ENCODE data around the gene NKAIN2. TPM values are rescaled to one million over a fixed set of nuclear protein-coding genes. Genes with fewer than 3 reads are reported as not detected.

NKAIN2 gene
- total RNA-seq, 2 donors from 2014 or later: 0.29 TPM; not detected in 1

GRCh38 chr6:124522335-124522734 lies 718.7 kb downstream of the NKAIN2 start:
- Mint-ChIP-seq H3K4me3 (no peak overlapping the region), H3K27me3 (ENCODE audit: insufficient read depth) (no peaks in the 10 kb centered on the region), H3K27ac (no peak overlapping the region), H3K9me3 (no peaks in the 10 kb centered on the region), H3K4me1 (peaks cover 4% of the 10 kb centered on the region), H3K36me3 (ENCODE audit: low read depth) (no peaks in the 10 kb centered on the region)
- WGBS, 2 experiments (ENCODE audit: insufficient coverage in 1 of 2, insufficient read length in 1 of 2): 94 to 100% methylated on average over 1 to 3 of the region's 4 CpGs
- TF ChIP-seq, protein P1, sequence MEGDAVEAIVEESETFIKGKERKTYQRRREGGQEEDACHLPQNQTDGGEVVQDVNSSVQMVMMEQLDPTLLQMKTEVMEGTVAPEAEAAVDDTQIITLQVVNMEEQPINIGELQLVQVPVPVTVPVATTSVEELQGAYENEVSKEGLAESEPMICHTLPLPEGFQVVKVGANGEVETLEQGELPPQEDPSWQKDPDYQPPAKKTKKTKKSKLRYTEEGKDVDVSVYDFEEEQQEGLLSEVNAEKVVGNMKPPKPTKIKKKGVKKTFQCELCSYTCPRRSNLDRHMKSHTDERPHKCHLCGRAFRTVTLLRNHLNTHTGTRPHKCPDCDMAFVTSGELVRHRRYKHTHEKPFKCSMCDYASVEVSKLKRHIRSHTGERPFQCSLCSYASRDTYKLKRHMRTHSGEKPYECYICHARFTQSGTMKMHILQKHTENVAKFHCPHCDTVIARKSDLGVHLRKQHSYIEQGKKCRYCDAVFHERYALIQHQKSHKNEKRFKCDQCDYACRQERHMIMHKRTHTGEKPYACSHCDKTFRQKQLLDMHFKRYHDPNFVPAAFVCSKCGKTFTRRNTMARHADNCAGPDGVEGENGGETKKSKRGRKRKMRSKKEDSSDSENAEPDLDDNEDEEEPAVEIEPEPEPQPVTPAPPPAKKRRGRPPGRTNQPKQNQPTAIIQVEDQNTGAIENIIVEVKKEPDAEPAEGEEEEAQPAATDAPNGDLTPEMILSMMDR (conservative IDR thresholded peaks at IDR 0.05): no peak
- no peak for DNase-seq
- Histone ChIP-seq H3K27ac (ENCODE audit: low read depth, low read length) (no peak overlapping the region), H3K4me3 (ENCODE audit: low read length) (no peak overlapping the region), H3K4me1 (ENCODE audit: control insufficient read depth, insufficient read depth, low read length) (no peaks in the 10 kb centered on the region), H3K9me3 (ENCODE audit: control insufficient read depth, low read length) (no peaks in the 10 kb centered on the region), H3K27me3 (ENCODE audit: control insufficient read depth, insufficient read depth, low read length, poor library complexity, severe bottlenecking) (no peaks in the 10 kb centered on the region), H3K36me3 (ENCODE audit: control insufficient read depth, insufficient read depth, low read length) (no peaks in the 10 kb centered on the region), H3K9ac (ENCODE audit: extremely low read depth, low read length, poor library complexity, severe bottlenecking) (no peak overlapping the region)

GRCh38 chr6:124524491-124525200 lies 721.0 kb downstream of the NKAIN2 start:
- Histone ChIP-seq H3K27ac (ENCODE audit: low read depth, low read length) (peak overlapping the region; percentile 74), H3K9ac (ENCODE audit: extremely low read depth, low read length, poor library complexity, severe bottlenecking) (no peak overlapping the region), H3K4me3 (ENCODE audit: low read length) (no peak overlapping the region), H3K4me1 (ENCODE audit: control insufficient read depth, insufficient read depth, low read length) (no peaks in the 10 kb centered on the region), H3K27me3 (ENCODE audit: control insufficient read depth, insufficient read depth, low read length, poor library complexity, severe bottlenecking) (no peaks in the 10 kb centered on the region), H3K9me3 (ENCODE audit: control insufficient read depth, low read length) (no peaks in the 10 kb centered on the region), H3K36me3 (ENCODE audit: control insufficient read depth, insufficient read depth, low read length) (no peaks in the 10 kb centered on the region)
- no peak for DNase-seq
- TF ChIP-seq, protein P1 (conservative IDR thresholded peaks at IDR 0.05): no peak
- Mint-ChIP-seq H3K4me1 (peaks cover 3% of the 10 kb centered on the region), H3K27ac (no peak overlapping the region), H3K4me3 (no peak overlapping the region), H3K9me3 (no peaks in the 10 kb centered on the region), H3K36me3 (ENCODE audit: low read depth) (no peaks in the 10 kb centered on the region), H3K27me3 (ENCODE audit: insufficient read depth) (no peaks in the 10 kb centered on the region)
- 53 to 88% methylated on average over 6 to 7 of the region's 7 CpGs for WGBS, 2 experiments (ENCODE audit: insufficient coverage in 1 of 2, insufficient read length in 1 of 2)

DNA sequence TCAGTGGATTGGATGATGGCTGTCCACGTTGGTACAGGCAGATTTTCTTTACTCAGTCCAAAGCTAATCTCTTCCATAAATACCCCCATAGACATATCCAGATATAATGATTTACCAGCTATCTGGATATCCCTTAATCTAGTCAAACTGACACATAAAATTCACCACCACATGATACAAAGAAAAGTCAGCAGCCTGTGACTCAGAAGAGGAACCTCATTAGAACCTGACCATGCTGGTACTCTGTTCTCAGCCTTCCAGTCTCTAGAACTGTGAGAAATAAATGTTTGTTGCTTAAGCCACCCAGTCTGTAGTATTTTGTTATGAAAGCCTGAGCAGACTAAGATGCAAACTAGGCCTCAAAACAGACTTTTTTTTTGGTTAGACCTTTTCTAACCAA lies 727.3 kb downstream of the NKAIN2 start:
- DNase-seq: no peak
- peaks cover 11% of the 10 kb centered on the region for H3K4me1 Mint-ChIP-seq
- TF ChIP-seq, protein P1 (conservative IDR thresholded peaks at IDR 0.05): no peak

More for the DNA sequence above, 727.3 kb downstream of the NKAIN2 start:
- Mint-ChIP-seq H3K4me3 (no peak overlapping the region), H3K27me3 (ENCODE audit: insufficient read depth) (no peaks in the 10 kb centered on the region), H3K9me3 (no peaks in the 10 kb centered on the region), H3K36me3 (ENCODE audit: low read depth) (no peaks in the 10 kb centered on the region), H3K27ac (no peak overlapping the region)
- no peak overlapping the region for H3K9ac ChIP-seq (ENCODE audit: extremely low read depth, low read length, poor library complexity, severe bottlenecking)
- no peaks in the 10 kb centered on the region for H3K27me3 ChIP-seq (ENCODE audit: control insufficient read depth, insufficient read depth, low read length, poor library complexity, severe bottlenecking)
- no peak overlapping the region for H3K27ac ChIP-seq (ENCODE audit: low read depth, low read length)
- H3K9me3 ChIP-seq (ENCODE audit: control insufficient read depth, low read length): no peaks in the 10 kb centered on the region
- WGBS, 2 experiments (ENCODE audit: insufficient coverage in 1 of 2, insufficient read length in 1 of 2): 86% methylated on average over 1 of the region's 1 CpG; no CpG with 5 or more reads in 1 of the 2 experiments
- H3K36me3 ChIP-seq (ENCODE audit: control insufficient read depth, insufficient read depth, low read length): no peaks in the 10 kb centered on the region
- no peak overlapping the region for H3K4me3 ChIP-seq (ENCODE audit: low read length)
- peaks cover 7% of the 10 kb centered on the region for H3K4me1 ChIP-seq (ENCODE audit: control insufficient read depth, insufficient read depth, low read length)
